Measurements from ENCODE around the gene ZCCHC4. TPM values are rescaled to one million over a fixed set of nuclear protein-coding genes. Genes with fewer than 3 reads are reported as not detected.

Gene ZCCHC4
- total RNA-seq, 1 donor from 2014 or later, result 11.5 TPM

- H3K27ac Mint-ChIP-seq (ENCODE audit: unreplicated experiment), result no peak overlapping the region
- no peak overlapping the region for H3K4me3 Mint-ChIP-seq
- no peak for TF ChIP-seq CTCF (conservative IDR thresholded peaks at IDR 0.05)
- no peaks in the 10 kb centered on the region for H3K4me1 Mint-ChIP-seq
- no peak for DNase-seq (ENCODE audit: low read depth, low spot score)
- peaks cover 3% of the 10 kb centered on the region for H3K36me3 Mint-ChIP-seq (ENCODE audit: low read depth)
- H3K9me3 Mint-ChIP-seq, result peaks cover 6% of the 10 kb centered on the region
- peaks cover 14% of the 10 kb centered on the region for H3K27me3 Mint-ChIP-seq (ENCODE audit: low read depth)
Observed at GRCh38 chr4:25290490-25291067, 22.0 kb upstream of the ZCCHC4 start.

GRCh38 chr4:25291158-25291733 is 21.3 kb upstream of the ZCCHC4 start:
- H3K4me1 Mint-ChIP-seq, result no peaks in the 10 kb centered on the region
- no peak overlapping the region for H3K4me3 Mint-ChIP-seq

GRCh38 chr4:25297528-25298242 is 14.9 kb upstream of the ZCCHC4 start:
- H3K27ac Mint-ChIP-seq (ENCODE audit: unreplicated experiment), result no peak overlapping the region
- no peaks in the 10 kb centered on the region for H3K36me3 Mint-ChIP-seq (ENCODE audit: low read depth)
- H3K9me3 Mint-ChIP-seq, result no peaks in the 10 kb centered on the region
- peaks cover 34% of the 10 kb centered on the region for H3K27me3 Mint-ChIP-seq (ENCODE audit: low read depth)
- H3K4me1 Mint-ChIP-seq, result no peaks in the 10 kb centered on the region
- no peak overlapping the region for H3K4me3 Mint-ChIP-seq
- TF ChIP-seq CTCF (conservative IDR thresholded peaks at IDR 0.05), result no peak
- DNase-seq (ENCODE audit: low read depth, low spot score), result no peak

More at GRCh38 chr4:25291158-25291733, 21.3 kb upstream of the ZCCHC4 start:
- Mint-ChIP-seq H3K27me3 (ENCODE audit: low read depth) (peaks cover 10% of the 10 kb centered on the region), H3K36me3 (ENCODE audit: low read depth) (peaks cover 3% of the 10 kb centered on the region), H3K27ac (ENCODE audit: unreplicated experiment) (no peak overlapping the region), H3K9me3 (peaks cover 6% of the 10 kb centered on the region)
- DNase-seq (ENCODE audit: low read depth, low spot score), result no peak
- TF ChIP-seq CTCF (conservative IDR thresholded peaks at IDR 0.05), result no peak

GRCh38 chr4:25299476-25300203 is 12.9 kb upstream of the ZCCHC4 start:
- no peak for TF ChIP-seq CTCF (conservative IDR thresholded peaks at IDR 0.05)
- H3K27me3 Mint-ChIP-seq (ENCODE audit: low read depth), result peaks cover 34% of the 10 kb centered on the region

GRCh38 chr4:25301471-25301870 is 11.1 kb upstream of the ZCCHC4 start:
- H3K27ac Mint-ChIP-seq (ENCODE audit: unreplicated experiment), result no peak overlapping the region
- H3K9me3 Mint-ChIP-seq, result no peaks in the 10 kb centered on the region
- peaks cover 34% of the 10 kb centered on the region for H3K27me3 Mint-ChIP-seq (ENCODE audit: low read depth)
- H3K4me3 Mint-ChIP-seq, result no peak overlapping the region
- H3K36me3 Mint-ChIP-seq (ENCODE audit: low read depth), result no peaks in the 10 kb centered on the region
- H3K4me1 Mint-ChIP-seq, result no peaks in the 10 kb centered on the region
- no peak for TF ChIP-seq CTCF (conservative IDR thresholded peaks at IDR 0.05)
- DNase-seq (ENCODE audit: low read depth, low spot score), result no peak

More at GRCh38 chr4:25299476-25300203, 12.9 kb upstream of the ZCCHC4 start:
- Mint-ChIP-seq H3K4me1 (no peaks in the 10 kb centered on the region), H3K36me3 (ENCODE audit: low read depth) (no peaks in the 10 kb centered on the region), H3K4me3 (no peak overlapping the region), H3K27ac (ENCODE audit: unreplicated experiment) (no peak overlapping the region), H3K9me3 (no peaks in the 10 kb centered on the region)
- DNase-seq (ENCODE audit: low read depth, low spot score), result no peak
